Trophoblast cell (in vitro differentiated cells and primary cell): ENCODE data around the gene NECTIN2.

ENCODE experiments used
- DNase-seq, 2 donors: peaks; one replicate each; pipeline ENCODE4 v3.0.0-alpha.2; 2016
- H2AFZ ChIP-seq: 2 replicates; pipeline ENCODE4 v1.6.1; 2013; ENCODE audit warnings: low read length, moderate library complexity, mild to moderate bottlenecking; ENCODE audit not compliant: insufficient read depth, poor library complexity
- H2AK5ac ChIP-seq: 2 replicates; pipeline ENCODE4 v1.6.1; 2013; ENCODE audit warnings: mild to moderate bottlenecking, low read length
- H2BK120ac ChIP-seq: 2 replicates; pipeline ENCODE4 v1.6.1; 2013; ENCODE audit warnings: low read length, mild to moderate bottlenecking, moderate library complexity; ENCODE audit not compliant: insufficient read depth, poor library complexity
- H2BK12ac ChIP-seq: 2 replicates; pipeline ENCODE4 v1.6.1; 2013; ENCODE audit warnings: mild to moderate bottlenecking, low read length, moderate library complexity
- H2BK5ac ChIP-seq: 2 replicates; pipeline ENCODE4 v1.6.1; 2013; ENCODE audit warnings: low read length, low read depth, moderate library complexity, mild to moderate bottlenecking; ENCODE audit not compliant: poor library complexity
- H3K14ac ChIP-seq: 2 replicates; pipeline ENCODE4 v1.6.1; 2013; ENCODE audit warnings: mild to moderate bottlenecking, low read length
- H3K18ac ChIP-seq: 2 replicates; pipeline ENCODE4 v1.6.1; 2013; ENCODE audit warnings: mild to moderate bottlenecking, low read length
- H3K23ac ChIP-seq: 2 replicates; pipeline ENCODE4 v1.6.1; 2013; ENCODE audit warnings: low read length
- H3K27ac ChIP-seq: 2 replicates; pipeline ENCODE4 v1.5.1; 2013; ENCODE audit warnings: low read depth, mild to moderate bottlenecking, inconsistent platforms, low read length, moderate library complexity
- H3K27me3 ChIP-seq: 2 replicates; pipeline ENCODE4 v1.6.1; 2013; ENCODE audit warnings: inconsistent platforms, mild to moderate bottlenecking, low read length, moderate library complexity; ENCODE audit not compliant: insufficient read depth
- H3K36me3 ChIP-seq, 2 experiments: 1 replicate in 1 of 2; 2 replicates in 1 of 2; pipeline ENCODE4 v1.6.1; 2013; ENCODE audit warnings: low read length in 2 of 2, mild to moderate bottlenecking in 2 of 2, moderate library complexity in 1 of 2; ENCODE audit not compliant: insufficient read depth in 2 of 2, control insufficient read depth in 1 of 2
- H3K4ac ChIP-seq: 2 replicates; pipeline ENCODE4 v1.6.1; 2013; ENCODE audit warnings: low read depth, mild to moderate bottlenecking, low read length, moderate library complexity
- H3K4me1 ChIP-seq, 2 experiments: 1 replicate in 1 of 2; 2 replicates in 1 of 2; pipeline ENCODE4 v1.6.1; 2013; ENCODE audit warnings: low read length in 2 of 2, mild to moderate bottlenecking in 2 of 2, moderate library complexity in 1 of 2; ENCODE audit not compliant: insufficient read depth in 2 of 2, control insufficient read depth in 1 of 2
- H3K4me2 ChIP-seq: 2 replicates; pipeline ENCODE4 v1.6.1; 2013; ENCODE audit warnings: inconsistent platforms, mild to moderate bottlenecking, low read length, moderate library complexity
- H3K4me3 ChIP-seq: 2 replicates; pipeline ENCODE4 v1.5.1; 2013; ENCODE audit warnings: mild to moderate bottlenecking, low read depth, low read length, inconsistent platforms
- H3K79me1 ChIP-seq: one replicate; pipeline ENCODE4 v1.6.1; 2013; ENCODE audit warnings: low read length
- H3K79me2 ChIP-seq: 2 replicates; pipeline ENCODE4 v1.6.1; 2013; ENCODE audit warnings: low read length, mild to moderate bottlenecking; ENCODE audit not compliant: control insufficient read depth, insufficient read depth, poor library complexity
- H3K9ac ChIP-seq: 2 replicates; pipeline ENCODE4 v1.6.1; 2013; ENCODE audit warnings: mild to moderate bottlenecking, low read length
- H3K9me3 ChIP-seq: 2 replicates; pipeline ENCODE4 v1.6.1; 2013; ENCODE audit warnings: low read depth, mild to moderate bottlenecking, control low read depth, inconsistent platforms, low read length; ENCODE audit not compliant: insufficient read depth
- H4K12ac ChIP-seq: 2 replicates; pipeline ENCODE4 v1.6.1; 2013; ENCODE audit warnings: low read depth, mild to moderate bottlenecking, low read length, moderate library complexity
- H4K8ac ChIP-seq: 2 replicates; pipeline ENCODE4 v1.6.1; 2013; ENCODE audit warnings: low read depth, mild to moderate bottlenecking, low read length, moderate library complexity
- H4K91ac ChIP-seq: one replicate; pipeline ENCODE4 v1.6.1; 2013; ENCODE audit warnings: low read depth, mild to moderate bottlenecking, low read length, moderate library complexity
- WGBS: extraction: QIAGEN DNeasy Blood & Tissue Kit; methylation state at CpG from one replicate; pipeline ENCODE4 v1.1.7; 2013; ENCODE audit warnings: missing lambda C conversion rate; ENCODE audit not compliant: insufficient read length, insufficient coverage; ENCODE audit errors: extremely low coverage; 5-methylcytosine and 5-hydroxymethylcytosine counted together

The NECTIN2 gene

GRCh38 chr19:44847144-44848035, 1.3 kb downstream of the NECTIN2 start:
- no CpG with 5 or more reads among the region's 47 CpGs for WGBS
- H3K79me2 ChIP-seq, result peaks cover 59% of the 10 kb centered on the region
- peak overlapping the region; percentile 100 for H3K4ac ChIP-seq

GRCh38 chr19:44848036-44848811, 2.1 kb downstream of the NECTIN2 start:
- Histone ChIP-seq H3K4ac (peak overlapping the region; percentile 100), H3K18ac (peak overlapping the region; percentile 98)
- no CpG with 5 or more reads among the region's 19 CpGs for WGBS

More at GRCh38 chr19:44847144-44848035, 1.3 kb downstream of the NECTIN2 start:
- H3K4me1 ChIP-seq, result peaks cover 25 to 37% of the 10 kb centered on the region in 2 experiments
- peaks cover 1% of the 10 kb centered on the region for H3K9me3 ChIP-seq
- no peak overlapping the region for H3K23ac ChIP-seq
- H2AFZ ChIP-seq, result no peak overlapping the region
- peak overlapping the region; percentile 63 for H2BK12ac ChIP-seq
- H4K12ac ChIP-seq, result peak overlapping the region; percentile 82
- peak overlapping the region; percentile 98 for H2BK120ac ChIP-seq
- peaks cover 40% of the 10 kb centered on the region for H3K79me1 ChIP-seq
- peak overlapping the region; percentile 85 for H4K8ac ChIP-seq
- H3K9ac ChIP-seq, result peak overlapping the region; percentile 96
- H2BK5ac ChIP-seq, result peak overlapping the region; percentile 99
- peak overlapping the region; percentile 99 for H4K91ac ChIP-seq
- no peaks in the 10 kb centered on the region for H3K27me3 ChIP-seq
- H2AK5ac ChIP-seq, result peak overlapping the region; percentile 73
- peak overlapping the region; percentile 83 for H3K4me2 ChIP-seq
- H3K4me3 ChIP-seq, result peak overlapping the region; percentile 95
- peak overlapping the region; percentile 99 for H3K27ac ChIP-seq
- H3K18ac ChIP-seq, result peak overlapping the region; percentile 98
- peaks cover 5 to 9% of the 10 kb centered on the region in 2 experiments for H3K36me3 ChIP-seq
- H3K14ac ChIP-seq, result peak overlapping the region; percentile 89
- peak; percentile 41 to 58 for DNase-seq

GRCh38 chr19:44848812-44849447, 2.8 kb downstream of the NECTIN2 start:
- Histone ChIP-seq H2BK5ac (peak overlapping the region; percentile 51), H3K4me3 (peak overlapping the region; percentile 62), H3K4me1 (peaks cover 25 to 40% of the 10 kb centered on the region in 2 experiments), H4K91ac (peak overlapping the region; percentile 64), H3K9me3 (peaks cover 1% of the 10 kb centered on the region), H3K9ac (peak overlapping the region; percentile 3), H3K18ac (peak overlapping the region; percentile 63), H4K8ac (peak overlapping the region; percentile 65), H3K79me1 (peaks cover 41% of the 10 kb centered on the region), H2BK12ac (peak overlapping the region; percentile 76), H2AFZ (no peak overlapping the region), H3K27ac (peak overlapping the region; percentile 99), H2BK120ac (peak overlapping the region; percentile 48), H3K14ac (peak overlapping the region; percentile 62), H3K27me3 (no peaks in the 10 kb centered on the region), H4K12ac (no peak overlapping the region), H3K79me2 (peaks cover 65% of the 10 kb centered on the region), H3K36me3 (peaks cover 14 to 17% of the 10 kb centered on the region in 2 experiments), H3K4me2 (peak overlapping the region; percentile 83), H3K4ac (peak overlapping the region; percentile 100), H2AK5ac (peak overlapping the region; percentile 86), H3K23ac (no peak overlapping the region)
- WGBS, result no CpG with 5 or more reads among the region's 18 CpGs
- DNase-seq, result no peak

More at GRCh38 chr19:44848036-44848811, 2.1 kb downstream of the NECTIN2 start:
- Histone ChIP-seq H2BK12ac (peak overlapping the region; percentile 15), H4K91ac (peak overlapping the region; percentile 99), H3K9me3 (peaks cover 1% of the 10 kb centered on the region), H3K4me1 (peaks cover 25 to 40% of the 10 kb centered on the region in 2 experiments), H2BK120ac (peak overlapping the region; percentile 98), H2AFZ (no peak overlapping the region), H4K8ac (peak overlapping the region; percentile 85), H3K14ac (peak overlapping the region; percentile 62), H3K23ac (no peak overlapping the region), H3K79me2 (peaks cover 64% of the 10 kb centered on the region), H2BK5ac (peak overlapping the region; percentile 51), H3K4me3 (peak overlapping the region; percentile 95), H3K4me2 (peak overlapping the region; percentile 83), H3K9ac (peak overlapping the region; percentile 71), H3K36me3 (peaks cover 10 to 12% of the 10 kb centered on the region in 2 experiments), H3K79me1 (peaks cover 41% of the 10 kb centered on the region), H3K27me3 (no peaks in the 10 kb centered on the region), H2AK5ac (peak overlapping the region; percentile 86), H3K27ac (peak overlapping the region; percentile 99), H4K12ac (no peak overlapping the region)
- DNase-seq, result peak; percentile 58 to 62

GRCh38 chr19:44850641-44851109, 4.6 kb downstream of the NECTIN2 start:
- Histone ChIP-seq H3K36me3 (peaks cover 19 to 20% of the 10 kb centered on the region in 2 experiments), H4K12ac (no peak overlapping the region), H3K4me2 (no peak overlapping the region), H3K18ac (no peak overlapping the region), H3K4ac (peak overlapping the region; percentile 97), H3K79me2 (peaks cover 67% of the 10 kb centered on the region), H3K23ac (no peak overlapping the region), H2BK5ac (no peak overlapping the region), H3K27ac (peak overlapping the region; percentile 5), H3K4me3 (no peak overlapping the region), H4K91ac (no peak overlapping the region), H2BK120ac (no peak overlapping the region), H4K8ac (no peak overlapping the region), H3K4me1 (peaks cover 21 to 34% of the 10 kb centered on the region in 2 experiments), H2AFZ (no peak overlapping the region), H3K9ac (no peak overlapping the region), H2AK5ac (peak overlapping the region; percentile 27), H3K27me3 (no peaks in the 10 kb centered on the region), H3K9me3 (peaks cover under 1% of the 10 kb centered on the region), H3K79me1 (peaks cover 40% of the 10 kb centered on the region), H3K14ac (no peak overlapping the region), H2BK12ac (no peak overlapping the region)
- DNase-seq, result no peak
- WGBS, result no CpG with 5 or more reads among the region's 8 CpGs
